ENCODE results near the gene CLSTN2.

DNA sequence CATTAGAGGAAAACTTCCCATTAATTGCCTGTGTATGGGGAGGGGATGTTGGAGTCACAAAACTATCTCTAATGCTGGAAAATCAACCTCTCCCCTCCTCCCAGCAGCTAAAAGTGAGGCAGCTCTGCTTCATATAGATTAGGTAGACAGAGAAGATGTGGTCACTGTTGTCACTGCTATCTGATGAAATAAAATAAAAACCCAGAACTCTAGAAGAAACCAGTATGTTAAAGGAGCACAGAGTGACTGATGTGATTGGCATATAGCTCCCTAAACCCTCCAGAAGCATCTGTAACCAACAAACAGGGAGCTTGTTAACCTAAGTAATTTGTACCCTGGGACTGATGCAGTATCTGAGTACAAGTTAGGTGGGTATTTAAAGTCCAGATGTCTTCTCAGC lies 531.0 kb downstream of the CLSTN2 start:
- TF ChIP-seq, protein P1, sequence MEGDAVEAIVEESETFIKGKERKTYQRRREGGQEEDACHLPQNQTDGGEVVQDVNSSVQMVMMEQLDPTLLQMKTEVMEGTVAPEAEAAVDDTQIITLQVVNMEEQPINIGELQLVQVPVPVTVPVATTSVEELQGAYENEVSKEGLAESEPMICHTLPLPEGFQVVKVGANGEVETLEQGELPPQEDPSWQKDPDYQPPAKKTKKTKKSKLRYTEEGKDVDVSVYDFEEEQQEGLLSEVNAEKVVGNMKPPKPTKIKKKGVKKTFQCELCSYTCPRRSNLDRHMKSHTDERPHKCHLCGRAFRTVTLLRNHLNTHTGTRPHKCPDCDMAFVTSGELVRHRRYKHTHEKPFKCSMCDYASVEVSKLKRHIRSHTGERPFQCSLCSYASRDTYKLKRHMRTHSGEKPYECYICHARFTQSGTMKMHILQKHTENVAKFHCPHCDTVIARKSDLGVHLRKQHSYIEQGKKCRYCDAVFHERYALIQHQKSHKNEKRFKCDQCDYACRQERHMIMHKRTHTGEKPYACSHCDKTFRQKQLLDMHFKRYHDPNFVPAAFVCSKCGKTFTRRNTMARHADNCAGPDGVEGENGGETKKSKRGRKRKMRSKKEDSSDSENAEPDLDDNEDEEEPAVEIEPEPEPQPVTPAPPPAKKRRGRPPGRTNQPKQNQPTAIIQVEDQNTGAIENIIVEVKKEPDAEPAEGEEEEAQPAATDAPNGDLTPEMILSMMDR (conservative IDR thresholded peaks at IDR 0.05; ENCODE audit: low read depth, low read length): no peak
- TF ChIP-seq POLR2A (IDR thresholded peaks at IDR 0.05; ENCODE audit: low read depth, low read length) (no peak), CEBPB (IDR thresholded peaks at IDR 0.05; ENCODE audit: low read depth, low read length) (no peak), RAD21 (IDR thresholded peaks at IDR 0.05; ENCODE audit: low read length) (no peak), RFX5 (IDR thresholded peaks at IDR 0.05; ENCODE audit: low read depth, low read length) (no peak)

Data from IMR-90 (cell line).